Pancreas (tissue), 10 donors: ENCODE measurements around the gene DUSP23. TPM values are rescaled to one million over a fixed set of nuclear protein-coding genes. Genes with fewer than 3 reads are reported as not detected.
A peak's percentile ranks its signal among the peaks of the same experiment; 100 is the strongest.

Experiments used
- ATAC-seq, 4 donors: fragments of 200-7000 bp; cut with Tn5 transposase; one replicate each; pipeline versions ENCODE4 v1.8.0 to v1.9.1; 2020; ENCODE audit warnings: mild to moderate bottlenecking in 4 of 4, moderate library complexity in 4 of 4
- DNase-seq, 6 donors: peaks; one replicate each; pipeline ENCODE4 v3.0.0-alpha.2; 2020
- FAIRE-seq: peaks from 2 replicates; lab custom pipeline; 2012; peaks lifted over from hg19 to GRCh38; lab: Jason Lieb, UNC
- H3K27ac ChIP-seq, 4 donors: fragments of 200-600 bp; sonication (generic); 1 replicate in 3 of 4; 2 replicates in 1 of 4; pipeline versions ENCODE4 v1.5.0 to v1.8.0; 2020
- H3K27me3 ChIP-seq, 4 donors: fragments of 200-600 bp; one replicate each; pipeline ENCODE4 v1.8.0; 2021
- H3K36me3 ChIP-seq, 3 donors: fragments of 200-600 bp; sonication (generic) in 1 of 3; one replicate each; pipeline versions ENCODE4 v1.5.0 to v1.8.0; 2020 to 2021
- H3K4me1 ChIP-seq, 3 donors: fragments of 200-600 bp; one replicate each; pipeline ENCODE4 v1.8.0; 2021
- H3K4me3 ChIP-seq, 4 donors: fragments of 200-600 bp; sonication (generic) in 2 of 4; one replicate each; pipeline versions ENCODE4 v1.5.0 to v1.8.0; 2020 to 2021
- H3K9me3 ChIP-seq, 4 donors: fragments of 200-600 bp; one replicate each; pipeline ENCODE4 v1.8.0; 2021
- WGBS, 2 donors: extraction: QIAGEN DNeasy Blood & Tissue Kit; methylation state at CpG; one replicate each; pipeline ENCODE4 v1.1.7; 2013; 5-methylcytosine and 5-hydroxymethylcytosine counted together
- intact Hi-C, 3 donors: fragments of 100-400 bp; cut with DNase I; formaldehyde crosslinking; loops; one replicate each; pipeline versions ENCODE4 v1.11.1 to v1.14.2; 2022
- polyA plus RNA-seq, 2 donors: library from polyadenylated mRNA; stranded (reverse); fragments of 200-250 nt; gene quantifications; one replicate each; pipeline ENCODE4 v1.2.3, GENCODE V29; 2013
- total RNA-seq, 6 donors: library from RNA; stranded (reverse); fragmentation: NEBNext Ultra II Directional in 4 of 6; extraction: Animal tissue kit (Norgen Biotek cat#: 25700) in 4 of 6; gene quantifications; one replicate each; pipeline versions ENCODE4 v1.2.1 to v1.2.4, GENCODE V29; 2021 to 2023
- TF ChIP-seq, protein P1 (sequence below), 4 donors: fragments of 200-600 bp; sonication (generic) in 3 of 4; IDR thresholded peaks; one replicate each; pipeline versions ENCODE4 v1.5.0 to v1.8.0; 2021; ENCODE audit warnings: antibody characterized with exemption in 4 of 4
- donor health status: healthy with polysubstance abuse.
- donor health status: DM: no; HTN: no; CAD: no; lungs with moderate emphysema.
- donor health status: DM: no; HTN: no; CAD: no.
- donor health status: control.
- donor health status: control.
- donor health status: Bipolar disorder and iron deficiency.
- donor health status: DM: yes; HTN: yes; CAD: no.
- donor health status: DM: no; HTN: no; CAD: no.
- donor health status: DM: no; HTN: no; CAD: no.
- donor health status: DM: yes; HTN: yes; CAD: no.

DUSP23 gene
- total and polyA plus RNA-seq, 8 donors, result 13.9 to 77.9 (median 29.2) TPM

DNA sequence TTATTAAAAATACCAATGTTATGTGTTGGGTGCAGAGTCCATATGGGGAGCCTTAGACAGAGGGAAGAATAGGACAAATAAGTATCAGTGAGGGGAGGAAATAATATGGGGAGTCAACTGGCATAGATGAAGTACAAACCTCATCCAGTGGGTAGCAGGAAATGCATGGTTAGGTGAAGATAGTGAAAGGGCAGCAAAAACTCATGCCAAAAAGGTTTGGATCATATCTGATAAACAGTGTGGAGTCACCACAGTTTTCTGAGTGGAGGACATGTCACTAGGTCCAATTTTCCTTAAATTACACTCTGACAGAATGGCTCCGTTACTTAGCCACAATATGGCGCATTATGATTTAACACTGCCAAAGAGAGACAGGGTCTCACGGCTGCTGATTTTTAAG is 10.3 kb downstream of the DUSP23 start:
- DNase-seq, result no peak
- Histone ChIP-seq H3K9me3 (no peaks in the 10 kb centered on the region), H3K4me1 (no peaks in the 10 kb centered on the region), H3K36me3 (no peaks in the 10 kb centered on the region), H3K27ac (no peak overlapping the region), H3K27me3 (no peaks in the 10 kb centered on the region), H3K4me3 (no peak overlapping the region)
- ATAC-seq, result no peak
- 49 to 59% methylated on average over 3 of the region's 3 CpGs for WGBS, 2 donors
- no peak for FAIRE-seq
- TF ChIP-seq, protein P1, sequence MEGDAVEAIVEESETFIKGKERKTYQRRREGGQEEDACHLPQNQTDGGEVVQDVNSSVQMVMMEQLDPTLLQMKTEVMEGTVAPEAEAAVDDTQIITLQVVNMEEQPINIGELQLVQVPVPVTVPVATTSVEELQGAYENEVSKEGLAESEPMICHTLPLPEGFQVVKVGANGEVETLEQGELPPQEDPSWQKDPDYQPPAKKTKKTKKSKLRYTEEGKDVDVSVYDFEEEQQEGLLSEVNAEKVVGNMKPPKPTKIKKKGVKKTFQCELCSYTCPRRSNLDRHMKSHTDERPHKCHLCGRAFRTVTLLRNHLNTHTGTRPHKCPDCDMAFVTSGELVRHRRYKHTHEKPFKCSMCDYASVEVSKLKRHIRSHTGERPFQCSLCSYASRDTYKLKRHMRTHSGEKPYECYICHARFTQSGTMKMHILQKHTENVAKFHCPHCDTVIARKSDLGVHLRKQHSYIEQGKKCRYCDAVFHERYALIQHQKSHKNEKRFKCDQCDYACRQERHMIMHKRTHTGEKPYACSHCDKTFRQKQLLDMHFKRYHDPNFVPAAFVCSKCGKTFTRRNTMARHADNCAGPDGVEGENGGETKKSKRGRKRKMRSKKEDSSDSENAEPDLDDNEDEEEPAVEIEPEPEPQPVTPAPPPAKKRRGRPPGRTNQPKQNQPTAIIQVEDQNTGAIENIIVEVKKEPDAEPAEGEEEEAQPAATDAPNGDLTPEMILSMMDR (IDR thresholded peaks at IDR 0.05), result no peak
- intact Hi-C loops, result loop anchor here in 2 of 3 donors (10.0 kb wide), 2 partner anchors 224 to 626 kb away; no protein-coding TSS in a partner anchor

GRCh38 chr1:159791461-159791860 is 10.7 kb downstream of the DUSP23 start:
- 7 to 12% methylated on average over 3 of the region's 3 CpGs for WGBS, 2 donors
- H3K4me3 ChIP-seq, result no peak overlapping the region
- intact Hi-C loops, result loop anchor here in 2 of 3 donors (10.0 kb wide), 2 partner anchors 223 to 627 kb away; no protein-coding TSS in a partner anchor
- H3K4me1 ChIP-seq, result no peaks in the 10 kb centered on the region
- no peak for DNase-seq
- no peak for FAIRE-seq
- ATAC-seq, result no peak
- H3K9me3 ChIP-seq, result no peaks in the 10 kb centered on the region
- TF ChIP-seq, protein P1 (IDR thresholded peaks at IDR 0.05), result no peak
- H3K27ac ChIP-seq, result no peak overlapping the region
- H3K27me3 ChIP-seq, result no peaks in the 10 kb centered on the region
- no peaks in the 10 kb centered on the region for H3K36me3 ChIP-seq

- H3K9me3 ChIP-seq, result no peaks in the 10 kb centered on the region
- H3K27ac ChIP-seq, result no peak overlapping the region
- TF ChIP-seq, protein P1 (IDR thresholded peaks at IDR 0.05), result no peak
- no peaks in the 10 kb centered on the region for H3K4me1 ChIP-seq
- WGBS, 2 donors, result 36 to 47% methylated on average over 5 of the region's 5 CpGs
- no peaks in the 10 kb centered on the region for H3K27me3 ChIP-seq
- no peaks in the 10 kb centered on the region for H3K36me3 ChIP-seq
- intact Hi-C loops, result loop anchor here in 2 of 3 donors (5.0 to 10.0 kb wide), 3 partner anchors 212 to 631 kb away; no protein-coding TSS in a partner anchor
- DNase-seq (no peak), ATAC-seq (no peak), FAIRE-seq (no peak)
- H3K4me3 ChIP-seq, result no peak overlapping the region
These were observed 14.8 kb downstream of the DUSP23 start for GRCh38 chr1:159795534-159795933.

- Histone ChIP-seq H3K27me3 (no peaks in the 10 kb centered on the region), H3K36me3 (no peaks in the 10 kb centered on the region), H3K4me3 (no peak overlapping the region), H3K9me3 (no peaks in the 10 kb centered on the region), H3K27ac (no peak overlapping the region), H3K4me1 (no peaks in the 10 kb centered on the region)
- TF ChIP-seq, protein P1 (IDR thresholded peaks at IDR 0.05), result peak; percentile 42 to 67 (median 56)
- ATAC-seq (peak; percentile 82 to 99 (median 96)), DNase-seq (peak in 4 of 6 donors; percentile 46 to 68 (median 56)), FAIRE-seq (peak; percentile 39)
- intact Hi-C loops, result loop anchor here in 2 of 3 donors (5.0 to 10.0 kb wide), 3 partner anchors 208 to 634 kb away; no protein-coding TSS in a partner anchor
- 4 to 5% methylated on average over 2 of the region's 2 CpGs for WGBS, 2 donors
These were observed 18.1 kb downstream of the DUSP23 start for GRCh38 chr1:159798893-159799292.

GRCh38 chr1:159799446-159799985 is 18.8 kb downstream of the DUSP23 start:
- no peak for FAIRE-seq
- H3K9me3 ChIP-seq, result no peaks in the 10 kb centered on the region
- 95 to 97% methylated on average over 4 of the region's 4 CpGs for WGBS, 2 donors
- intact Hi-C loops, result loop anchor here in 2 of 3 donors (5.0 to 10.0 kb wide), 3 partner anchors 208 to 635 kb away; no protein-coding TSS in a partner anchor
- H3K4me1 ChIP-seq, result no peaks in the 10 kb centered on the region
- H3K27me3 ChIP-seq, result no peaks in the 10 kb centered on the region
- no peak for DNase-seq
- no peaks in the 10 kb centered on the region for H3K36me3 ChIP-seq
- TF ChIP-seq, protein P1 (IDR thresholded peaks at IDR 0.05), result no peak
- no peak for ATAC-seq
- no peak overlapping the region for H3K4me3 ChIP-seq
- no peak overlapping the region for H3K27ac ChIP-seq
